Liver (tissue), 3 donors: ENCODE data around the gene DMWD.

ENCODE experiments used
- CTCF ChIP-seq: fragments of 150-350 bp; IDR thresholded peaks from 2 replicates; pipeline ENCODE4 v1.5.1; 2017; ENCODE audit warnings: improper control_type of control experiment, low read depth, low read length; ENCODE audit not compliant: missing input control
- EGR1 ChIP-seq, 2 donors: IDR thresholded peaks; 2 replicates each; pipeline ENCODE4 v1.6.1; 2016 to 2018; ENCODE audit warnings: antibody characterized with exemption in 2 of 2, low read depth in 2 of 2
- FOXA1 ChIP-seq: IDR thresholded peaks from 2 replicates; pipeline ENCODE4 v1.6.1; 2016; ENCODE audit warnings: antibody characterized with exemption
- SP1 ChIP-seq: IDR thresholded peaks from 2 replicates; pipeline ENCODE4 v1.6.1; 2018; ENCODE audit warnings: antibody characterized with exemption, mild to moderate bottlenecking
- YY1 ChIP-seq: IDR thresholded peaks from 2 replicates; pipeline ENCODE4 v1.6.1; 2016; ENCODE audit warnings: antibody characterized with exemption, mild to moderate bottlenecking
- ZBTB33 ChIP-seq: IDR thresholded peaks from 2 replicates; pipeline ENCODE4 v1.6.1; 2016; ENCODE audit warnings: antibody characterized with exemption
- donor health status: healthy.
- donor health status: healthy.

- no peak for TF ChIP-seq ZBTB33
- no peak for TF ChIP-seq CTCF
- TF ChIP-seq FOXA1, result no peak
- no peak for TF ChIP-seq YY1
- no peak for TF ChIP-seq EGR1 (IDR thresholded peaks at IDR 0.05; ENCODE audit: low read depth in 2 of 2)
- TF ChIP-seq SP1, result no peak
These were observed 13.1 kb upstream of the DMWD start for GRCh38 chr19:45805719-45806118.
